Renal cortex interstitium (tissue), 11 donors: ENCODE data around the gene ZSCAN18. TPM values are rescaled to one million over a fixed set of nuclear protein-coding genes. Genes with fewer than 3 reads are reported as not detected.
A peak's percentile ranks its signal among the peaks of the same experiment; 100 is the strongest.

Experiments
- DNase-seq, 11 donors: peaks; one replicate each; pipeline ENCODE4 v3.0.0-alpha.2; 2013; ENCODE audit warnings: low read depth in 9 of 11, low spot score in 4 of 11; ENCODE audit errors: extremely low read depth in 1 of 11
- polyA plus RNA-seq, 3 donors: library from polyadenylated mRNA; unstranded; fragments of 120-200 nt; gene quantifications; one replicate each; pipeline ENCODE4 v1.2.1, GENCODE V29; 2013; ENCODE audit not compliant: insufficient read length in 3 of 3

ZSCAN18 gene
- polyA plus RNA-seq, 3 donors = 79.0 to 116 (median 98.4) TPM

- DNase-seq = peak in 4 of 11 donors; percentile 45 to 56 (median 54)
Observed at GRCh38 chr19:58054901-58055874, 42.8 kb downstream of the ZSCAN18 start.

- DNase-seq = no peak
Observed at GRCh38 chr19:58053480-58054156, 44.4 kb downstream of the ZSCAN18 start.

- DNase-seq = no peak
Observed at GRCh38 chr19:58052256-58052655, 45.8 kb downstream of the ZSCAN18 start.

DNA sequence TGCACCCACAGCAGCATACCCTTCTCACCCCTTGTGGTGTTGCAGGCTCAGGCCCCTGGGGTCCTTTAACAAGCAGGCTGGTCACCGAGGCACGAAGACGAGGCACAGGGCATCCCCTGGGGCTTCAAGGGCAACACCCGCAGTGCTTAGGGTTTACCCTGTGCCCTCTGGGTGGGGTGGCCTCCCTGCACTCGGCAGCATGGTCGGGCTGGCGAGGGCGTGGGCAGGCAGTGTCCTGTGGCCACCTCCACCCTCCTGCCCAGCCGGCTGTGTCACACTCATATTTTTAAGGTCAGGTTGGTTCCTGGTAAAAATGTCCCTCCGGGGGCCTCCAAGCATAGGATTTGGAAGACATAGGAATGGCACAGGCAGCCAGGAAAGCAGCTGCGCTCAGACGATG lies 50.4 kb downstream of the ZSCAN18 start:
- DNase-seq = no peak

GRCh38 chr19:58046856-58047255 lies 51.2 kb downstream of the ZSCAN18 start:
- DNase-seq = no peak

DNA sequence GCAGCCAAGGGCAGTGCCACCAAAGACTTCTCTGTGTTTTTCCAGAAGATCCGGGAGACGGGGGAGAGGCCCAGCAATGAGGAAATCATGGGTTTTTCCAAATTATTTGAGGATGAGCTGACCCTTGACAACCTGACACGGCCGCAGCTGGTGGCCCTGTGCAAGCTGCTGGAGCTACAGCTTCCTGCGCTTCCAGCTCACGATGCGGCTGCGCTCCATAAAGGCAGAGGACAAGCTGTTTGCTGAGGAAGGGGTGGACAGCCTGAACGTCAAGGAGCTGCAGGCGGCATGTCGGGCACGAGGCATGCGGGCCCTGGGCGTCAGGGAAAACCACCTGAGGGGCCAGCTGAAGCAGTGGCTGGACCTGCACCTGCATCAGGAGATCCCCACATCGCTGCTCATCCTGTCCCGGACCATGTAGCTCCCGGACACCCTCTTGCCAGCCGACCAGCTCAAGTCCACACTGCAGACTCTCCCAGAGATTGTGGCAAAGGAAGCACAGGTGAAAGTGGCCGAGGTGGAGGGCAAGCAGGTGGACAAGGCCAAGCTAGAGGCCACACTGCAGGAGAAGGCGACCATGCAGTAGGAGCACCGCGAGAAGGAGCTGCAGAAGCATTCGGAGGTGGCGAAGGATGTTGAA lies 52.5 kb downstream of the ZSCAN18 start:
- DNase-seq = no peak

DNA sequence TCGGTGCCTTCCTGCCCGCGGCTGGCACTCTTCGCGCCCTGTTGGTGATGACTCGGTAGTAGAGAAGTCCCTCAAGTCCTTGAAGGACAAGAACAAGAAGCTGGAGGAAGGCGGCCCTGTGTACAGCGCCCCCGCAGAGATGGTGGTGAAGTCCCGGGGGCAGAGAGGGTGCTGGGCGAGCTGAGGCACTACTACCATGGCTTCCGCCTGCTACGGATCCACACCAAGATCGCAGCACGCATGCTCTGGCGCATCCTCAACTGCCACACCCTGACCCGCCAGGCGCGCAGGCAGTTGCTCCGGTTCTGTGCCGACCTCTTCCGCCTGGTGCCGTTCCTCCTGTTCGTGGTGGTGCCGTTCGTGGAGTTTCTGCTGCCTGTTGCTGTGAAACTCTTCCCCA lies 53.1 kb downstream of the ZSCAN18 start:
- DNase-seq = no peak

GRCh38 chr19:58044391-58044790 lies 53.6 kb downstream of the ZSCAN18 start:
- DNase-seq = no peak

DNA sequence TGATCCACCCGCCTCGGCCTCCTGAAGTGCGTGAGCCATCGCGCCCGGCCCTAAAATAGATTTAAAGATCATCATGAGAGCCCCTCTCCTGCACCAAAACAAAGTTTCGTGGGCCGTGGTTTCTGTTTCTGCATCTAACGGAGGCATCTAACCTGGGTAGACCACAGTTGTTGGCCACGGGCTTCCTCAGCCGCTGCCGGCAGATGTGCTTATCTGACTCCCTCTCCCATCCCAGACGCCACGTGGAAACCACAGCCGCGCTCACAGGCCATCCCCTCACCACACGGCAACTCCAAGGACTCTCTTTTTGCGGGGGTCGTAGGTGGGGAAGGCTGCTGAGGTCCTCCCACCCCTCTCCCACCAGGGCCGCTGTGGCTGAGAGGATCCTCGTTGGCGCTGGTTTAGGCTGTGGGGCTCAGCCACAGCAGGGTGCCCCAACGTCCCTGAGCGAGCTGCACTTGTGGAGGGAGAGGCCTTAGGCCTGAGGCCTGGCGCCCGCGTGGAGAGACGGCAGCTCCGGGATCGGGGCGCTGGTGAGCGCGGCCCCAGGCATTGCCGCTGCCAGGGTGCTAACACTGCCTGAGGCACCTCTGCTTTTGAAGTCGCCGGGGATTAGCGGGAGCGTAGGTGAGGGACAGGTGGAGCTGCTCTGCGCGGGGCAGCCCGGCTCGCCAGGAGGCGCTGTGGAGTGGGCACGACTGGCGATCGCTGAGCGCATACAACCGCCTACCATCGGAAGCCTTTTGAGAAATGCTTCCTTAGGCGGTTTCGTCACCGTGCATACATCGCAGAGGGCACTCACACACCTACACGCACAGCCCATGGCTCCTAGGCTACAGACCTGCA lies 55.3 kb downstream of the ZSCAN18 start:
- no peak for DNase-seq

- DNase-seq = no peak
Observed at GRCh38 chr19:58040751-58041525, 57.1 kb downstream of the ZSCAN18 start.

- no peak for DNase-seq
Observed at GRCh38 chr19:58038688-58039204, 59.3 kb downstream of the ZSCAN18 start.

GRCh38 chr19:58037927-58038687 lies 59.9 kb downstream of the ZSCAN18 start:
- peak in 1 of 11 donors; percentile 17 for DNase-seq

GRCh38 chr19:58035863-58036262 lies 62.2 kb downstream of the ZSCAN18 start:
- DNase-seq = no peak

DNA sequence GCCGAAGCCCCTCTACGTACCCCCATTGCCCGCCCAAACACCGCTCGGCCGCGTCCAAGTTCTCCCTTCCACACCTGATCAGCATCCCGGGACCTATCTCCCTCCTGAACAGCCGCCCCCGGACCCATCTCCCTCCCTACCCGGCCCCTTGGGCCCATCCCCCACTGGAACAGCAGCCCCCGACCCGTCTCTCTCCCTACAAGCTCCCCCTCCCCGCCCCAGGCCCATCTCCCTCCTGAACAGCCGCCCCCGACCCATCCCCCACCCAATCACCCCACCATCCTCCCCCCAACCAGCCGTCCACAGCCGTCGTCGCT lies 63.6 kb downstream of the ZSCAN18 start:
- no peak for DNase-seq
